DOHH2 (cell line): Measurements from ENCODE around the gene EXOC3L1.

Source experiments
- H3F3A ChIP-seq: fragments of 200-600 bp; sonication (generic), shearing (Covaris generic); 2 replicates; pipeline ENCODE4 v1.6.0; 2016; ENCODE audit warnings: antibody characterized with exemption, mild to moderate bottlenecking; ENCODE audit not compliant: control insufficient read depth, insufficient read depth
- H3K27ac ChIP-seq: fragments of 200-600 bp; sonication (generic); 2 replicates; pipeline ENCODE4 v1.5.1; 2014; ENCODE audit warnings: low read depth, mild to moderate bottlenecking, low read length, moderate library complexity
- H3K27me3 ChIP-seq: fragments of 200-600 bp; sonication (generic); 2 replicates; pipeline ENCODE4 v1.6.1; 2014; ENCODE audit warnings: mild to moderate bottlenecking, low read length, mixed read lengths; ENCODE audit not compliant: control insufficient read depth
- H3K36me3 ChIP-seq: fragments of 200-600 bp; sonication (generic); 2 replicates; pipeline ENCODE4 v1.6.1; 2014; ENCODE audit warnings: mild to moderate bottlenecking, low read length, moderate library complexity, mixed read lengths; ENCODE audit not compliant: control insufficient read depth
- H3K4me1 ChIP-seq: fragments of 200-600 bp; sonication (generic); 2 replicates; pipeline ENCODE4 v1.6.1; 2014; ENCODE audit warnings: mild to moderate bottlenecking, low read length, mixed read lengths; ENCODE audit not compliant: control insufficient read depth
- H3K4me2 ChIP-seq: fragments of 200-600 bp; sonication (generic); 2 replicates; pipeline ENCODE4 v1.6.0; 2014; ENCODE audit warnings: mild to moderate bottlenecking, low read length, moderate library complexity
- H3K4me3 ChIP-seq: fragments of 200-600 bp; sonication (generic); 2 replicates; pipeline ENCODE4 v1.5.1; 2014; ENCODE audit warnings: mild to moderate bottlenecking, low read length, mixed read lengths
- H3K79me2 ChIP-seq: fragments of 200-600 bp; sonication (generic); 2 replicates; pipeline ENCODE4 v1.6.1; 2014; ENCODE audit warnings: mild to moderate bottlenecking, low read length, mixed read lengths; ENCODE audit not compliant: control insufficient read depth
- H3K9me2 ChIP-seq: fragments of 200-600 bp; sonication (generic); replicated peaks from 2 replicates; pipeline ENCODE4 v1.6.1; 2014; ENCODE audit warnings: mild to moderate bottlenecking, low read length, mixed read lengths; ENCODE audit not compliant: control insufficient read depth
- H3K9me3 ChIP-seq: fragments of 200-600 bp; sonication (generic); 2 replicates; pipeline ENCODE4 v1.6.1; 2014; ENCODE audit warnings: antibody characterized with exemption, low read length, mixed read lengths; ENCODE audit not compliant: control insufficient read depth, insufficient read depth
- H4K20me1 ChIP-seq: fragments of 200-600 bp; sonication (generic); 2 replicates; pipeline ENCODE4 v1.6.0; 2014; ENCODE audit warnings: low read depth, mild to moderate bottlenecking, antibody characterized with exemption, low read length, moderate library complexity; ENCODE audit not compliant: control insufficient read depth, insufficient read depth
- EZH2phosphoT487 ChIP-seq: fragments of 200-600 bp; sonication (generic); IDR thresholded peaks from 2 replicates; pipeline ENCODE4 v1.6.1; 2017; ENCODE audit warnings: borderline replicate concordance, mild to moderate bottlenecking, antibody characterized with exemption, low read length, moderate library complexity, mixed read lengths
- TF ChIP-seq, protein P1 (sequence below): fragments of 200-600 bp; sonication (generic); IDR thresholded peaks from one replicate; pipeline ENCODE4 v1.5.1; 2014; ENCODE audit warnings: antibody characterized with exemption, mild to moderate bottlenecking, low read depth, low read length; ENCODE audit not compliant: poor library complexity, severe bottlenecking

EXOC3L1 gene

GRCh38 chr16:67209565-67209964 is 19.6 kb upstream of the EXOC3L1 start:
- Histone ChIP-seq H3K27ac (no peak overlapping the region), H3K9me2 (no peaks in the 10 kb centered on the region), H3K36me3 (no peaks in the 10 kb centered on the region), H3F3A (no peaks in the 10 kb centered on the region), H3K27me3 (peaks cover 3% of the 10 kb centered on the region; the same call in 1 of the 2 replicates), H3K4me1 (no peaks in the 10 kb centered on the region), H4K20me1 (no peaks in the 10 kb centered on the region), H3K4me3 (no peak overlapping the region), H3K9me3 (no peaks in the 10 kb centered on the region), H3K4me2 (no peak overlapping the region), H3K79me2 (no peaks in the 10 kb centered on the region)
- TF ChIP-seq, protein P1, sequence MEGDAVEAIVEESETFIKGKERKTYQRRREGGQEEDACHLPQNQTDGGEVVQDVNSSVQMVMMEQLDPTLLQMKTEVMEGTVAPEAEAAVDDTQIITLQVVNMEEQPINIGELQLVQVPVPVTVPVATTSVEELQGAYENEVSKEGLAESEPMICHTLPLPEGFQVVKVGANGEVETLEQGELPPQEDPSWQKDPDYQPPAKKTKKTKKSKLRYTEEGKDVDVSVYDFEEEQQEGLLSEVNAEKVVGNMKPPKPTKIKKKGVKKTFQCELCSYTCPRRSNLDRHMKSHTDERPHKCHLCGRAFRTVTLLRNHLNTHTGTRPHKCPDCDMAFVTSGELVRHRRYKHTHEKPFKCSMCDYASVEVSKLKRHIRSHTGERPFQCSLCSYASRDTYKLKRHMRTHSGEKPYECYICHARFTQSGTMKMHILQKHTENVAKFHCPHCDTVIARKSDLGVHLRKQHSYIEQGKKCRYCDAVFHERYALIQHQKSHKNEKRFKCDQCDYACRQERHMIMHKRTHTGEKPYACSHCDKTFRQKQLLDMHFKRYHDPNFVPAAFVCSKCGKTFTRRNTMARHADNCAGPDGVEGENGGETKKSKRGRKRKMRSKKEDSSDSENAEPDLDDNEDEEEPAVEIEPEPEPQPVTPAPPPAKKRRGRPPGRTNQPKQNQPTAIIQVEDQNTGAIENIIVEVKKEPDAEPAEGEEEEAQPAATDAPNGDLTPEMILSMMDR: no peak
- no peak for TF ChIP-seq EZH2phosphoT487

GRCh38 chr16:67208154-67208896 is 18.4 kb upstream of the EXOC3L1 start:
- H3F3A ChIP-seq: no peaks in the 10 kb centered on the region; the same call in 1 of the 2 replicates
- TF ChIP-seq EZH2phosphoT487: no peak
- TF ChIP-seq, protein P1: no peak
- no peaks in the 10 kb centered on the region for H3K79me2 ChIP-seq
- H3K9me3 ChIP-seq: no peaks in the 10 kb centered on the region
- no peak overlapping the region for H3K4me3 ChIP-seq
- no peaks in the 10 kb centered on the region for H3K4me1 ChIP-seq
- no peaks in the 10 kb centered on the region for H3K9me2 ChIP-seq
- peaks cover 10% of the 10 kb centered on the region for H3K36me3 ChIP-seq
- peaks cover 3% of the 10 kb centered on the region; the same call in 1 of the 2 replicates for H3K27me3 ChIP-seq
- H3K27ac ChIP-seq: no peak overlapping the region
- no peaks in the 10 kb centered on the region for H4K20me1 ChIP-seq
- no peak overlapping the region for H3K4me2 ChIP-seq

GRCh38 chr16:67207249-67208091 is 17.5 kb upstream of the EXOC3L1 start:
- Histone ChIP-seq H3F3A (no peaks in the 10 kb centered on the region; the same call in 1 of the 2 replicates), H3K27ac (no peak overlapping the region), H4K20me1 (no peaks in the 10 kb centered on the region)

More at GRCh38 chr16:67207249-67208091, 17.5 kb upstream of the EXOC3L1 start:
- TF ChIP-seq, protein P1: no peak
- TF ChIP-seq EZH2phosphoT487: no peak
- Histone ChIP-seq H3K9me3 (no peaks in the 10 kb centered on the region), H3K4me2 (no peak overlapping the region), H3K36me3 (peaks cover 18% of the 10 kb centered on the region), H3K79me2 (no peaks in the 10 kb centered on the region), H3K4me1 (no peaks in the 10 kb centered on the region), H3K9me2 (no peaks in the 10 kb centered on the region), H3K4me3 (no peak overlapping the region), H3K27me3 (peaks cover 3% of the 10 kb centered on the region; the same call in 1 of the 2 replicates)
